ENCODE measurements around the gene STON1.
"Not testable (repeated sequence)": the region's sequence is repeated elsewhere in the genome, so short reads cannot be mapped to it uniquely, and the experiment has no call there.

Gene STON1, protein sequence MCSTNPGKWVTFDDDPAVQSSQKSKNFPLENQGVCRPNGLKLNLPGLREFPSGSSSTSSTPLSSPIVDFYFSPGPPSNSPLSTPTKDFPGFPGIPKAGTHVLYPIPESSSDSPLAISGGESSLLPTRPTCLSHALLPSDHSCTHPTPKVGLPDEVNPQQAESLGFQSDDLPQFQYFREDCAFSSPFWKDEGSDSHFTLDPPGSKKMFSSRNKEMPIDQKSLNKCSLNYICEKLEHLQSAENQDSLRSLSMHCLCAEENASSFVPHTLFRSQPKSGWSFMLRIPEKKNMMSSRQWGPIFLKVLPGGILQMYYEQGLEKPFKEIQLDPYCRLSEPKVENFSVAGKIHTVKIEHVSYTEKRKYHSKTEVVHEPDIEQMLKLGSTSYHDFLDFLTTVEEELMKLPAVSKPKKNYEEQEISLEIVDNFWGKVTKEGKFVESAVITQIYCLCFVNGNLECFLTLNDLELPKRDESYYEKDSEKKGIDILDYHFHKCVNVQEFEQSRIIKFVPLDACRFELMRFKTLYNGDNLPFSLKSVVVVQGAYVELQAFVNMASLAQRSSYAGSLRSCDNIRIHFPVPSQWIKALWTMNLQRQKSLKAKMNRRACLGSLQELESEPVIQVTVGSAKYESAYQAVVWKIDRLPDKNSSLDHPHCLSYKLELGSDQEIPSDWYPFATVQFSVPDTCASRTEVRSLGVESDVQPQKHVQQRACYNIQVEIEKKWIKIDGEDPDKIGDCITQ

DNA sequence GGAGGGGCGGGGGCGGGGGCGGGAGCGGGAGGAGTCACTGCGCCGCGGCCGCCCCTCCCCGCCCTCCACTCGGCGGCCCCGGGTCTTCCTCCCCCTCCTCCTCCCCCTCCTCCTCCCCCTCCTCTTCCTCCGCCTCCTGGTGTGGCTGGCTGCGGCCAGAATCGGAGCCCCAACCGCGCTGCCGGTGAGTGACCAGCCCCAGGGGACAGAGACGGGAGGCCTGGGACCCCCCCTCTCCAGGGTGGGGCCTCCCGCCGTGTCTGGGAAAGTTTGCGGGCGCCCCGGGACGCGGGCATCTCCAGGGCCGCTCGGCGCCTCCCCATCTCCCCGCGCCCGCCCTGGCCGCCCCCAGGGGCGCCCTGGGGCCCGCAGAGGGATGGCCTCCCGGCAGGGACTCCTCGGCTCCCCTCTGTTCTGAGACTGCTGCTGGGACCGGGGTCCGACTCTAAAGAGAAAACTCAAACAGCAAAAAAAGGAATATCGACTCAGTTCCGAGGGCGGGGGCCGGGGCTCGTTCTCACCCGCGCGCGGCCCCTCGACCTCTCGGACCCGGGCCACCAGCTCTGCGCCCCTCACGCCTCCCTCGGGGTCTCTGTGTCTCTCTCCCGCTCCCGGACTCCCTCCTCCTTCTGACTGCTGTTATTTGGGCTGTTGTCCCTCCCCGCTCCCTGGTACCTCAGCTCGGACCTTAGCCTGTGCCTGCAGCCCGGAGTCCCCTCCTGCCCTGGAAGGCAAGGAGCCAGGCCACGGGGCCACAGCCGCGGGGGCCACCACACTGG is at the start of gene STON1:
Gene STON1 (plus strand): TSS at position 122 of the 779 bp plus-strand sequence. CDS start 50,480 bp downstream, outside the sequence.
- peak; percentile 13 for DNase-seq (ENCODE audit: low read depth)

DNA sequence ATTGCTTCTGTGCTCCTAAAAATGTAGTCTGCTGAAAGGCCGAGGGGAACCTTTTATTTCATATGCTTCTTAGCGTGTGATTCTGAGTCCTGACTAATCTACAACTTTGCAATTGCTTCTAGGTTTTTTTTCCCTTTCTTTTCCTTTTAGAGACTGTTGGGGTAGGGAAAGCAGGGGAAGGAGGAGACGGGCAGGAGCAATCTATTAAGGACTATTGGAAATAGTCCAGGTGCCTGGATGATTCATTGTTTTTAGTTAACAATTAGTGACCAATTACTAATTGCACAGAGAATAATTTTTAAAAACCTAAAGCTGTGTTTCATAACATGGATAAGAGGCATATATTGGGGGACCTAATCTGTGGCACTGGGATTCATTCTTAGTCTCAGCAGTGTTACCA is 49.4 kb upstream of the STON1 start:
- no peak for DNase-seq (ENCODE audit: low read depth)

DNA sequence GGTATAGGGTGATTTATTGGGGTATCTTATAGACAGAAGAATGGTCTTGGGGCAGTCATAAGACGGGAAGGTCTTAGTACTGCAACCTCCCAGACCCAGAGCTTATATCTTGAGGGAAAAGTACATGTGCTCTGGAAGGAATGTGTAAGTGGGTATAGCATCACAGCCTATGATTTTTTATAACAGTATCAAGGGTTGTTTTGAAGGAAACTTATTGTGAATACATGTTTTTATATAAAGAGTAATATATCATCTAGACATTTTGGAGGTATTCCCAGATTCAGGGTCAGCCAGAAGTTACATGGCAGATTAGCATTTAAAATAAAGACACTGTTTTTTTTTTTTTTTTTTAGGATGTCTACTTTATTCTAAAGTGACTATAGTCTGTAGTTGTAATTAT is 47.6 kb upstream of the STON1 start:
- DNase-seq (ENCODE audit: low read depth), result no peak

DNA sequence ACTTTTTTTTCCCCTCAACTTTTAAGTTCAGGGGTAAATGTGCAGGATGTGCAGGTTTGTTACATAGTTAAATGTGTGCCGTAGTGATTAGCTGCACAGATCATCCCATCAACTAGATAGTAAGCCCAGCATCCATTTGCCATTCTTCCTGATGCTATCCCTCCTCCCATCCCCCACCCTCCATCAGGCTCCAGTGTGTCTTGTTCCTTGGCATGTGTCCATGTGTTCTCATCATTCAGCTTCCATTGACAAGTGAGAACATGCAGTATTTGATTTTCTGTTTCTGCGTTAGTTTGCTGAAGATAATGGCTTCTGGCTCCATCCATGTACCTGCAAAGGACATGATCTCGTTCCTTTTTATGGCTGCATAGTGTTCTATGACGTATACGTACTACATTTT is 47.2 kb upstream of the STON1 start:
- no peak for DNase-seq (ENCODE audit: low read depth)

DNA sequence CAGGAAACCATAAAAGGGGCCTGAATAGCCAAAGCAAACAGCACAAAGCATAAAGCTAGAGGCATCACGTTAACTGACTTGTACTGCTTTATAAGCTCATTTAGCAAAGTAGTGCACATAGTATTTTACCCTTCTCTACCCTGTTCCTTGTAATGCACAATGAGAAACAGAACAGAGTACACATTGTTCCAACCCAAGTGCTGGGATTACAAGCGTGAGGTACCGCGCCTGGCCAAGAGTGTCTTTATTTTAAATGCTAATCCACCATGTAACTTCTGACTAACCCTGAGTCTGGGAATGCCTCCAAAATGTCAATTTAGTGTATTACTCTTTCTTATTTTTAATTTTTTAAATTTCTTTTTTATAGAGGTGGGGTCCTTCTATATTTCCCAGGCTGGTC is 46.4 kb upstream of the STON1 start:
- no peak for DNase-seq (ENCODE audit: low read depth)

DNA sequence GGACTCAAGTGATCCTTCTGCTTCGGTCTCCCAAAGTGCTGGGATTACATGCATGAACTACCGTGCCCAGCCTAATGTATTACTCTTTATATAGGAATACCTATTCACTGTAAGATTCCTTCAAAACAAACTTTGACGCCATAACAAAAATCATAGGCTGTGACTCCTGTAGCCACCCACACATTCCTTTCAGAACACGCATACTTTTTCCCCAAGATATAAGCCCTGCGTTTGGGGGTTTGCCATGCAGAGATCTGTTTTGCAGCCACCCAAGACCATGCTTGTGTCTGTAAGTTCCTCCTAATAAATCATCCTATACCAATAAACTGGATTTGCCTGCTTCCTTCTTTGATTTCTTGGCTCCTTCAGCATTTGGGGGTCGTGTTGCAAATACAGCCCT is 46.0 kb upstream of the STON1 start:
- no peak for DNase-seq (ENCODE audit: low read depth)

DNA sequence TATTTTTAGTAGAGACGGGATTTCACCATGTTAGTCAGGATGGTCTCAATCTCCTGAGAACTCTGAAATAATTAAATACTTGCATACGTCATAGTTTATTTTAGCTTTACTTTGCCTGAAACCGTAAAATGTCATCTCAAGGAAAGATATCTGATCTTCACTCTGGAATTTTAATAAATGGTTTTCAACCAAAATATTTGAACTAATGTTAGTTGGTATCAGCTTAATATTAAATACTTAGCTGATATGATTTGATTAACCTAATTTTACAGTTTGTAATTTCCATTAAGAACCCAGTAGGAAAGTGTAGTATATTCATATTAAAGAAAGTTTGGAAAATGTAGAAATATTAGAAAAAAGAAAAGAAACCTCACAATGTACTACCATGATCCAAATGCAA is 41.4 kb upstream of the STON1 start:
- DNase-seq (ENCODE audit: low read depth), result no peak

DNA sequence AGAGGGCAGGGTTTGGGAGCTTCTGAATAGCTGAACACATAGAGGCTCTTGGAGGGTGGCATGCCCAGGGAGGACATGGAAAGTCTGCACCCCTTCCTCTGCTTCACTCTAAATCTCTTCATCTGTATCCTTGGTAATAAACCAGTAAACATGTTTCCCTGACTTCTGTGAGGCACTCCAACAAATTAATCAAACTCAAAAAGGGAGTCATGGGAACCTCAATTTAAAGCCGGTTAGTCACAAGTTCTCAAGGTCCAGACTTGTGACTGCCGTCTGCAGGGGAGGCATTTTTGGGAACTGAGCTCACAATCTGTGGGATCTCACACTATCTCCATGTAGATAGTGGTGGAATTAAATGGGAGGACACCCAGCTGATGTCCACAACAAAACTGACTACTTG is 33.1 kb upstream of the STON1 start:
- no peak for DNase-seq (ENCODE audit: low read depth)

DNA sequence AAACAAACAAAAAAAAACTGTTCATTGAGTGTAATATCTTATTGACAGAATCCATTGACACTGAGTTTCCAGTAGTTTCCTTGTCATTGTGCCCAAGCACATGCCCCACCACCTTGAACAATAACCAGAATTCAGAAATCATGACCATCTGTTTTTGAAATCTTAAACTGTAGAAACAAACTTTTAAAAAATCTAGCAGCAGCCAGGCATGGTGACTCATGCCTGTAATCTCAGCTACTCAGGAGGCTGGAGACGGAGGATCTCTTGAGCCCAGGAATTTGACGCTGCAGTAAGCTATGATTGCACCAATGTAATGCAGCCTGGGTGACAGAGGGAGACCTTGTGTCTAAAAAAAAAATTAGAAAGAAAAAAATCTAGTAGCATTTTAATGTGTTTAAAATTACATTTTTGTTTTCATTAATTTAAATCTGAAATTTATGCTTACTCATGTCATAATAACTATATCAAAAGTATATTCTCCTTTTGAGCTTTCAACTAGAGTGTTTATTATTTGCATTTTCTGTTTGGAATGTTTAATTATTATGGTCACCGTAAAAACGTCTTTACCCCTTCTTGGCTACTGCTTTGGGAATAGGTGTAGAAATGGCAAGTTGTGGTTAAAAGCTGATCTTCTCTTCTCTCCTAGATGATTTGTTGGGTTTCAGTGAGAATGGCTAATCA is 25.2 kb upstream of the STON1 start:
- DNase-seq (ENCODE audit: low read depth), result no peak

DNA sequence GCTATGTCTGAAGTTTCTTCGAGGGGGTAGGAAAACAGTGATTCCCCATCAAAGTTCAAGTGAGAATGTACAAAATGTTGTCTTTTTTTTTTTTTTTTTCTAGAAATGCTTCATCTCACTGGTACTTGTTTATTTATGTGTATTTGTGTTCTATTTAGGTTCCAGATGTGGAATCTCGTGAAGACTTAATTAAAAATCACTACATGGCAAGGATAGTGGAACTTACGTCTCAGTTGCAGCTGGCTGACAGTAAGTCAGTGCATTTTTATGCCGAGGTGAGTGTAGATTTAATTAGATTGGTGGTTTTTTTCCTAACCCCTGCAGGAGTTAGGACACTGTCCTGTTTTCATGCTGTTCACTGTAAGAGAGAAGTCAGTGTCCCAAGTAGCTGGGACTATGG is 22.8 kb upstream of the STON1 start:
- no peak for DNase-seq (ENCODE audit: low read depth)

DNA sequence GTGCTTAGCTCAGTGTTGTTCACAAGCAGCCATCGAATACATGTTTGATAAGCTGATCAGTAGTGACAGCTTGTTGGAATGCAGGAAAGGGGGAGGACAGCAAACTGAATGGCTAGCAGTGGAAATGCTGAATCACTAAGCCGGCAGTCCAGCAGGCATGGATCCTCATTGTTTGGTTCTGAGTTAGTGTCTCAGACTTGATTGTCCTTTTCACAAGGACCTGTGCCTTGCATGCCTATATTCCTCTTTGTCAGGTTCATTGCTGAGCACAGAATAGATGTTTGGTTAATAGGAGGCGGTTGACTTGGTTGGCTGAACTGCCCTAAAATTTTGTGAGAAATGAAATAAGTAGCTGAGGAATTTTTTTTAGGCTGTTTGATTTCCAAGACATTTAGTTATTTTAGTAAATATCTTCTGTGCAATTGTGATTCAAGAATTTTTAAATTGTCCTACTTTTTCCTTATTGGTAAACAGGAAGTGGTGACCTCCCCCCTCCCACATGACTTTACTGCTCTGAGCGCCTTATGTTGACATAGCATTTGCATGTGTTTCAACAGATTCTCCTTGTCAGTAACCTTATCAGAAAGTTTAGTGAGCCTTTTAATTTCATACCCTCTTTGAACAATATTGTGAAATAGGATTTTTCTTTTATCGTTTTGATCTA is 21.4 kb upstream of the STON1 start:
- no peak for DNase-seq (ENCODE audit: low read depth)

DNA sequence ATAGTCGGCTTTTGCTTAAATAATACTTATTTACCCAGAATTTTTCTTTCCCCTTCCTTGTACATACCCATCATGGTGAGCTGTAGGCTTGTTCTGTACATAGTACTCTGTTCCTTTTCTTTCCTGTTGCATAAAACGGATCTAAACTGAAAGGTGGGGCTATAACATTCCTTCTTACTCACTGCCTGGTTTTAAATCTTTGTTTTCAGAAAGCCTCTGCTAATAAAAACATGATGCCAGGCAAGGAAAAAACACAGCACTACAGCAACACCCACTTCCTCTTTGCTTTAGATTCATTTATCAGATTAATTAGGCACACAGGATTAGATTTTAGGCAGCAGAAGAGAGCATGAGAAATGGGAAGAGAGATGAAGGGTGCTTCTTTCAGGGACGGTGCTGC is 19.6 kb upstream of the STON1 start:
- DNase-seq (ENCODE audit: low read depth), result no peak

DNA sequence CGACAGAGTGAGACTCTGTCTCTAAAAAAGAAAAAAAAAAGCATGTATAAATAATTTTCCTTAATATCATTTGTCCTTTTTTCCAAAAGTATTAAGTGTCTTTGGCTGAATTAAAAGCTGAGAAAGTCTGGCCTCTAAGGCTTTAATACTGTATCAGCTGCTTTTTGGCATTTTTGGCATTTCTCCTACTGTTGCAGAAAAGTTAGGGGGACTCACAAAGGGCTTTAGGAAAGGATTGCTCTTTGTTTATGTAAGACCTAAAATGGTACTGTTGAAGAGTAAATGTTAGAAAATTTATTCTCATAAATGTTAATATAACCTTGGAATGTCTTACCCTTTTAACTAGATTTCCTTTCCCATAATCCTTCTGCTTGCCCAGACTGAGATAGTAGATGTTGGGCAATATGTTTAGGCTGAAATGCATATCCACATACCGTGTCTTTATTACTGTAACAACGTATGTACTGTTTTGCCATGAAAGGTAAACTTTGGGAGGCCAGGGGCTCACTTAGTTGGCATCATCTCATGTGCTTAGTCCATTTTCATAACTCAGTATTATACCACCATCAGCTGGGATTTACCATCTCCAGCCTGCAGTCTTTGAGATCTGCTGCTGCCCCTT is 18.0 kb upstream of the STON1 start:
- DNase-seq (ENCODE audit: low read depth), result no peak

DNA sequence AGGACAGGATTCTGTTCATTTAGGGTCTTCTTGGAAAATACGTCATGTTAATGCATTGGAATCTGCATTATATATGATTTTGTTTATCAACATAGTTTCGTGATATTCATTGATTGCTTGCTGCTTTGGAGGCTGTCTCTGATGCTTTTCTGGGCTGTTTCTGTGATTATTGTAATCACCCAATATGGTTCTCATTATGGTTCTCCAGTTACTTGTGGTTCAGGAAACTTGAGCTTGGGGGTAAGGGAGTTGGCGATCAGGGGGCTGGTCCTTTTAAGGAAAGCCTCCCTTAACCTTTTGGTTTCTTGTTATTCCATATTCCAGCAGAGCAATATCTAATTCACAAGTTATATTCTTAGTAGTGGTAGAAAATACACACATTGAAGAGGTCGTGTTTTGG is 17.4 kb upstream of the STON1 start:
- no peak for DNase-seq (ENCODE audit: low read depth)

DNA sequence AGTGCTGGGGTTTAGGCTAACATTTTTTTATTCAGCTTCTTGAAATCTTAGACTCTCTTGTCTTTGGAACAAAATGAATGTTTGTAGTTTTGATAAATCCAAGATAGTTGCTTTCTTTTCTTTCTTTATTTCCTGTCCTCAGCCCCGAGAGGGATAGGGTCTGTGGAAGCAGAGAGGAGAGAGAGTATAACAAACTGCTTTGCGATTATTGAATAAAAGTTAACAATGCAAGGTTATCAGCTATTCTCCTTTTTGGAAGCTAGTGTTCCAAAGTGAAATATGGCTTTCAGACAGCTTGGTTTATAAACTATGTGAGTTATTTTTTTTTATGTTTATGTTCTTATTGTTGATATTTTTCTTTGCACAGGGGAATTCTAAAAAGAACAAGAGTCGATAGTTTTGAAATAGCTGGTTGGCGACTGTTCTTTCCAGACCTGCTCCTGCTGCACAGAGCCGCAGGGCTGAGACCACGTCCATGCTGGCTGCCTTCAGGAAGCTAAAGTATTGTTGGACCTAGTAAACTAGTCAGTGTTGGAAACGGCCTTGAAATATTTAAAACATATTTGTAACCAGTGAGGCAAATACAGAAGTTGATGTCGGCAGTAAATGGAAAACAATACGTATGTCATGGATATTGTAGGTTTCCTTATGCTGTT is 15.5 kb upstream of the STON1 start:
- DNase-seq (ENCODE audit: low read depth), result no peak

DNA sequence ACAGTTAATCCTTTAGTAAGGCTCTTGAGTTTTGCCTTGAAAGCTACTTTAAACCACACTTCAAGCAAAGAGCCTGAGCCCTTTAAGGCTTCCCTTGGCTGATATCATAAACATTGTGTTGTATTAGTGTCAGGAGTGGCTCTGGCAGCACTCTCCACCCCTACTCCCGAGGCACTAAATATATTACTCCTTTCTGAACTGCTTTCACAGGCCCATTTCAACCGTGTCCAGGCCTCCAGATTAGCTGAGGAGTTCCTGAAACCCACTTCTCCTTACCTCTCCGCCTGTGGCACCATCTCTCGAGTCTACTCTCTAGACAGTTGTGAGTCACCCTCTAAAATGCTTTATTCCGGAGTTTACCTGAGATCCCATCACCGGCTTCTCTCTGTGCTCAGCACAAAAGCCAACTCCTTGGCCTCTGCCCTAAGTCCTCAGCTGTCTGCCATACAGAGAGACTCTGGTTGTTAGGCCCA is 14.4 kb upstream of the STON1 start:
- no peak for DNase-seq (ENCODE audit: low read depth)

DNA sequence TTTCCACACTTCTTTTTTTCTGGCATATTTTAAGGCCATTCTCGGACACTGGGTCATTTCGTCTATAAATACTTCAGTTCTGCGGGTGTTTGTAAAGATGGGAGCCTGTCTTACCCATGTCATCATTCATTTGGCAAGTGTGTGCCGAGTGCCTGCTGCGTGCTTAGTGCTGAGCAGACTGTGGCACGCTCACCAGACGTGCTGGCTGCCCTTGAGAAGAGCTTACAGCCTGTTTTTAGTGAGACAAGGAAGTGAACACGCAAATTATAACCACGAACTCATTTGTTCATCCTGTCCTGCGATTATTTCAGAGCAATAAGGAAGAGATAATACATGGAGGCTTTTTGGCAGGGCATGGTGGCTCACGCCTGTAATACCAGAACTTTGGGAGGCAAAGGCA is 10.4 kb upstream of the STON1 start:
- no peak for DNase-seq (ENCODE audit: low read depth)

DNA sequence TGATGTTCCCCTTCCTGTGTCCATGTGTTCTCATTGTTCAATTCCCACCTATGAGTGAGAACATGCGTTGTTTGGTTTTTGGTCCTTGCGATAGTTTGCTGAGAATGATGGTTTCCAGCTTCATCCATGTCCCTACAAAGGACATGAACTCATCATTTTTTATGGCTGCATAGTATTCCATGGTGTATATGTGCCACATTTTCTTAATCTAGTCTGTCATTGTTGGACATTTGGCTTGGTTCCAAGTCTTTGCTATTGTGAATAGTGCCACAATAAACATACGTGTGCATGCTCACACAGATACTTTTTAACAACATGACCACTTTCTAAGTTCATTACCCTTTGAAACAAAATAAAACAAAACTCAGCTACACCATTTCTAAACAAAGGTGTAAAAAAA is 5.2 kb upstream of the STON1 start:
- DNase-seq (ENCODE audit: low read depth), result not testable (repeated sequence)

DNA sequence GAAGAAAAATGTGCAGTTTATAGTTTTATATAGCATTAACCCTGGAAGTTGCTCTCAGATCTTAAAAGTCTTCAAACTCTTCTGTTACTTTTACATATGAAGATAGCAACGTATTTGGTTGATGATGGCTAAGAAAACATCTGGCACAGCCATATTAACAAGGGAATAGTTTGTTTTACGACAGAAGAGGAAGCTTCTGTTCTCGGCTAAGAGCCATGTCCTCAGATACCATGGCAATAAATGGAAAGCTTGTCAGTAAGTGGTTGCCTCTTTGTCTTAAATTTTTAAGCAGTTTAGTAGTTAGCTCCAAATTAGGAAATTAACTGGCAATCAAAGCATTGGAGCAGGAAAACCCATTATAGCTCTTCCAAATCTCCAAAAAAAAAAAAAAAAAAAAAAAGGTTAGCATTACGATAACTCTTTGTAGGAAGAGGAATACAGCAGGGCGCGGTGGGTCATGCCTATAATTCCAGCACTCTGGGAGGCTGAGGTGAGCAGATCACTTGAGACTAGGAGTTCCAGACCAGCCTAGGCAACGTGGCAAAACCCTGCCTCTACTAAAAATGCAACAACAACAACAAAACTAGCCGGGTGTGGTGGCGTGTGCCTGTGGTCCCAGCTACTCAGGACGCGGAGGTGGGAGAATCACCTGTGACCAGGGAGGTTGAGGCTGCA is 4.5 kb upstream of the STON1 start:
- DNase-seq (ENCODE audit: low read depth), result no peak

Measured in activated T-cell treated with anti-CD3 and anti-CD28 coated beads for 48 hours (primary cell).